B cell (primary cell): Measurements from ENCODE around the gene MFF. TPM values are rescaled to one million over a fixed set of nuclear protein-coding genes. Genes with fewer than 3 reads are reported as not detected.
"Not testable (repeated sequence)": the region's sequence is repeated elsewhere in the genome, so short reads cannot be mapped to it uniquely, and the experiment has no call there.

Experiments
- ATAC-seq: fragments of 200-7000 bp; cut with Tn5 transposase; one replicate; pipeline ENCODE4 v1.10.0; 2021; ENCODE audit warnings: low read depth, mild to moderate bottlenecking, moderate number of reproducible peaks, moderate library complexity
- CTCF ChIA-PET: fragments of 350-600 bp; sonication (Branson Sonifier 250); formaldehyde crosslinking; loops from one replicate; lab custom pipeline; 2021; ENCODE audit warnings: antibody characterized with exemption, inconsistent platforms; lab: Charles Lee
- POLR2A ChIA-PET: fragments of 350-600 bp; sonication (Branson Sonifier 250); formaldehyde crosslinking; loops from one replicate; lab custom pipeline; 2021; ENCODE audit warnings: antibody characterized with exemption; lab: Charles Lee
- DNase-seq: peaks from one replicate; pipeline ENCODE4 v3.0.0; 2013
- H2AFZ ChIP-seq: 2 replicates; pipeline ENCODE4 v1.6.1; 2012; ENCODE audit warnings: mild to moderate bottlenecking, low read depth, low read length; ENCODE audit not compliant: insufficient read depth, poor library complexity, severe bottlenecking
- H3K27ac ChIP-seq, 2 donors: 1 replicate in 1 of 2; 2 replicates in 1 of 2; pipeline ENCODE4 v1.5.1; 2012 to 2013; ENCODE audit warnings: low read length in 2 of 2, mild to moderate bottlenecking in 2 of 2, moderate library complexity in 1 of 2
- H3K27me3 ChIP-seq, 4 experiments: fragments of 200-600 bp in 1 of 4; sonication (generic) in 1 of 4; replicated peaks in 1 of 4; 1 replicate in 2 of 4; 2 replicates in 2 of 4; pipeline versions ENCODE4 v1.6.1 to v1.7.0; 2013 to 2016; ENCODE audit warnings: low read length in 3 of 4, mild to moderate bottlenecking in 2 of 4, mixed read lengths in 1 of 4, moderate library complexity in 1 of 4; ENCODE audit not compliant: insufficient read depth in 4 of 4, control insufficient read depth in 3 of 4; ENCODE audit errors: control extremely low read depth in 1 of 4
- H3K36me3 ChIP-seq, 2 experiments: replicated peaks in 1 of 2; 1 replicate in 1 of 2; 2 replicates in 1 of 2; pipeline versions ENCODE4 v1.6.1 to v1.7.1; 2013; ENCODE audit warnings: low read length in 1 of 2; ENCODE audit not compliant: insufficient read depth in 2 of 2, control insufficient read depth in 1 of 2; ENCODE audit errors: control extremely low read depth in 1 of 2, extremely low read depth in 1 of 2
- H3K4me1 ChIP-seq, 2 donors: fragments of 200-600 bp in 1 of 2; sonication (generic) in 1 of 2; 1 replicate in 1 of 2; 2 replicates in 1 of 2; pipeline versions ENCODE4 v1.5.1 to v1.6.1; 2013 to 2017; ENCODE audit warnings: low read length in 2 of 2; ENCODE audit not compliant: control insufficient read depth in 2 of 2, insufficient read depth in 2 of 2
- H3K4me2 ChIP-seq: replicated peaks from 2 replicates; pipeline ENCODE3; 2012; ENCODE audit warnings: mild to moderate bottlenecking, low read depth, low read length; ENCODE audit not compliant: poor library complexity, severe bottlenecking
- H3K4me3 ChIP-seq, 5 experiments: fragments of 200-600 bp in 1 of 5; sonication (generic) in 1 of 5; 1 replicate in 3 of 5; 2 replicates in 2 of 5; pipeline versions ENCODE4 v1.5.1 to v1.7.0; 2011 to 2016; ENCODE audit warnings: low read length in 4 of 5, mild to moderate bottlenecking in 4 of 5, low read depth in 2 of 5, control low read depth in 1 of 5, moderate library complexity in 1 of 5; ENCODE audit not compliant: insufficient read depth in 1 of 5; ENCODE audit errors: control extremely low read depth in 1 of 5, extremely low read depth in 1 of 5
- H3K79me2 ChIP-seq: fragments of 200-600 bp; sonication (generic); one replicate; pipeline ENCODE4 v1.6.0; 2016; ENCODE audit warnings: low read length; ENCODE audit not compliant: control insufficient read depth, insufficient read depth
- H3K9ac ChIP-seq: fragments of 200-600 bp; sonication (generic); 2 replicates; pipeline ENCODE4 v1.6.1; 2017; ENCODE audit warnings: mild to moderate bottlenecking, low read length, moderate library complexity
- H3K9me3 ChIP-seq, 3 donors: one replicate each; pipeline versions ENCODE4 v1.6.1 to v1.7.1; 2013; ENCODE audit warnings: low read length in 2 of 3; ENCODE audit not compliant: control insufficient read depth in 2 of 3, insufficient read depth in 1 of 3; ENCODE audit errors: control extremely low read depth in 1 of 3
- H4K20me1 ChIP-seq: 2 replicates; pipeline ENCODE4 v1.6.0; 2012; ENCODE audit warnings: mild to moderate bottlenecking, low read length; ENCODE audit not compliant: insufficient read depth, control insufficient read depth, poor library complexity, severe bottlenecking
- H3K27ac Mint-ChIP-seq: one replicate; pipeline ENCODE4 v1.8.0; 2021; ENCODE audit warnings: mixed read lengths
- H3K27me3 Mint-ChIP-seq: one replicate; pipeline ENCODE4 v1.8.0; 2021; ENCODE audit warnings: mixed read lengths
- H3K4me1 Mint-ChIP-seq: one replicate; pipeline ENCODE4 v1.8.0; 2021; ENCODE audit warnings: mixed read lengths
- H3K4me3 Mint-ChIP-seq: one replicate; pipeline ENCODE4 v1.8.0; 2021; ENCODE audit warnings: mixed read lengths
- H3K9me3 Mint-ChIP-seq: one replicate; pipeline ENCODE4 v1.8.0; 2022; ENCODE audit warnings: mixed read lengths; ENCODE audit not compliant: insufficient read depth
- EZH2 ChIP-seq: IDR thresholded peaks from 2 replicates; pipeline ENCODE4 v1.6.1; 2012; ENCODE audit warnings: borderline replicate concordance, low read depth, mild to moderate bottlenecking, moderate library complexity, low read length; ENCODE audit not compliant: insufficient read depth, poor library complexity, severe bottlenecking
- WGBS: methylation state at CpG from one replicate; pipeline ENCODE4 v1.1.5; 2013; ENCODE audit warnings: missing lambda C conversion rate; ENCODE audit not compliant: insufficient coverage; 5-methylcytosine and 5-hydroxymethylcytosine counted together
- intact Hi-C: fragments of 100-400 bp; cut with micrococcal nuclease; formaldehyde crosslinking; loops from one replicate; pipeline ENCODE4 v1.10.0; 2022
- polyA plus RNA-seq: library from polyadenylated mRNA; depleted of rRNA; stranded (reverse); fragments of >200 nt; gene quantifications from 2 replicates; pipeline ENCODE4 v1.2.3, GENCODE V29; 2012
- total RNA-seq, 2 donors: library from RNA; stranded (reverse); fragments of 120-200 nt in 1 of 2; gene quantifications; 1 replicate in 1 of 2; 2 replicates in 1 of 2; pipeline versions ENCODE4 v1.2.3 to v1.2.4, GENCODE V29; 2013 to 2022
- TF ChIP-seq, protein P1 (sequence below): fragments of 200-600 bp; IDR thresholded peaks from one replicate; pipeline ENCODE4 v1.8.0; 2022; ENCODE audit warnings: antibody characterized with exemption, mild to moderate bottlenecking

The MFF gene
- total and polyA plus RNA-seq, 2 donors (not counting 1 experiment from before 2014, with no cell fraction given) = 55.0 to 70.4 TPM

DNA sequence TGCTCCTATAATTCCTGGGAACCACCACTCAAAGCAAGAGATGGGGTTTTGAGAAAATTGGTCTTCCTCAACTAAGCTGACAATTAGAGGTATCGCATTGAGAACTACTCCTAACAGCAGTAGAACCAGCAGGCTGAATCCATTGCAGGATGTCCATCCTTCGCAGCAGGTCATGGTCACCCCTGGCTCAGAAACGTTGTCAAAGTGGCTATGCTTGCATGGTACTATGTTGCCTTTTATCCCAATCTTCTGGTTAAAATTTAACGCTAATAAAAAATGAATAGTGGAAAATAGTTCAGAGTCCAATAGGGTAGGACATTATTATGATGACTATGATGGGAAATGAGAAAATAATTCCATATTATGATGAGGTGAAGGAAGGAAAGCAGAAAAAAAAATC, 54.0 kb downstream of the MFF start, which contains the start of gene TM4SF20:
Gene TM4SF20, minus strand, starts transcription at position 212 of the 400 bp plus-strand sequence. Its CDS starts 38 bp downstream, at position 174.
- Mint-ChIP-seq H3K4me1 (peaks cover 4% of the 10 kb centered on the region), H3K27me3 (peaks cover 3% of the 10 kb centered on the region), H3K9me3 (no peaks in the 10 kb centered on the region), H3K4me3 (no peak within 1 kb of the TSS), H3K27ac (no peak within 1 kb of the TSS)
- no peak within 1 kb of the TSS for H3K4me2 ChIP-seq
- no peak within 1 kb of the TSS for H3K4me3 ChIP-seq
- H3K27ac ChIP-seq = no peak within 1 kb of the TSS
- no peak within 1 kb of the TSS for H3K9ac ChIP-seq
- POLR2A ChIA-PET = no interaction called here
- no peak for TF ChIP-seq EZH2
- TF ChIP-seq, protein P1, sequence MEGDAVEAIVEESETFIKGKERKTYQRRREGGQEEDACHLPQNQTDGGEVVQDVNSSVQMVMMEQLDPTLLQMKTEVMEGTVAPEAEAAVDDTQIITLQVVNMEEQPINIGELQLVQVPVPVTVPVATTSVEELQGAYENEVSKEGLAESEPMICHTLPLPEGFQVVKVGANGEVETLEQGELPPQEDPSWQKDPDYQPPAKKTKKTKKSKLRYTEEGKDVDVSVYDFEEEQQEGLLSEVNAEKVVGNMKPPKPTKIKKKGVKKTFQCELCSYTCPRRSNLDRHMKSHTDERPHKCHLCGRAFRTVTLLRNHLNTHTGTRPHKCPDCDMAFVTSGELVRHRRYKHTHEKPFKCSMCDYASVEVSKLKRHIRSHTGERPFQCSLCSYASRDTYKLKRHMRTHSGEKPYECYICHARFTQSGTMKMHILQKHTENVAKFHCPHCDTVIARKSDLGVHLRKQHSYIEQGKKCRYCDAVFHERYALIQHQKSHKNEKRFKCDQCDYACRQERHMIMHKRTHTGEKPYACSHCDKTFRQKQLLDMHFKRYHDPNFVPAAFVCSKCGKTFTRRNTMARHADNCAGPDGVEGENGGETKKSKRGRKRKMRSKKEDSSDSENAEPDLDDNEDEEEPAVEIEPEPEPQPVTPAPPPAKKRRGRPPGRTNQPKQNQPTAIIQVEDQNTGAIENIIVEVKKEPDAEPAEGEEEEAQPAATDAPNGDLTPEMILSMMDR = no peak
- no peaks in the 10 kb centered on the region for H3K36me3 ChIP-seq
- no peaks in the 10 kb centered on the region for H3K27me3 ChIP-seq
- H3K79me2 ChIP-seq = no peaks in the 10 kb centered on the region
- ATAC-seq (no peak), DNase-seq (no peak)
- 100% methylated on average over 2 of the region's 4 CpGs for WGBS
- CTCF ChIA-PET = no interaction called here
- H3K4me1 ChIP-seq = no peaks in the 10 kb centered on the region
- H4K20me1 ChIP-seq = no peaks in the 10 kb centered on the region
- peaks cover 0 to 3% (median 2%) of the 10 kb centered on the region in 3 donors for H3K9me3 ChIP-seq
- intact Hi-C loops = no loop called here
- H2AFZ ChIP-seq = no peak within 1 kb of the TSS

DNA sequence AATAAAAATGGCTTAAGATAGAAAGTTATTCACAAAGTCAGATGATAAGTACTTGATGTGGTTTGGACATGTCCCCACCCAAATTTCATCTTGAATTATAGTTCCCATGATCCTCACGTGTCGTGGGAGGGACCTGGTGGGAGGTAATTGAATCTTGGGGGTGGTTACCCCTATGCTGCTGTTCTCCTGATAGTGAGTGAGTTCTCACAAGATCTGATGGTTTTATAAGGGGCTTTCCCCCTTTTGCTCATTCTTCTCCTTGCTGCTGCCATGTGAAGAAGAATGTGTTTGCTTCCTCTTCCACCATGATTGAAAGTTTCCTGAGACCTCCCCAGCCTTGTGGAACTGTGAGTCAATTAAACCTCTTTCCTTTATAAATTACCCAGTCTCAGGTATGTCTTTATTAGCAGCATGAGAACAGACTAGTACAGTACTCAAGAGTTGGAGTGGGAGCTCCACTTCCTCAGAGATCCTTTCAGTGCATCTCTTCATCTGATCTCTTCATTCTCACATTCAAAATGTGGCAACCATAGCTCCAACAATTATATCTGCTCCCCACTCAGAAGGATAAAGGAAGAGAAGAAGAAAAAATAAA, 57.3 kb downstream of the MFF start:
- H3K9ac ChIP-seq, DNase-seq, H2AFZ ChIP-seq, ATAC-seq, H3K9me3 ChIP-seq, H3K27me3 Mint-ChIP-seq, H3K4me2 ChIP-seq, H3K36me3 ChIP-seq, POLR2A ChIA-PET, CTCF ChIA-PET, H3K27me3 ChIP-seq, H3K27ac ChIP-seq, H4K20me1 ChIP-seq, H3K9me3 Mint-ChIP-seq, H3K4me3 Mint-ChIP-seq, H3K79me2 ChIP-seq, H3K4me3 ChIP-seq: not testable (repeated sequence)
- intact Hi-C loops = loop anchor here (10.0 kb wide), 1 partner anchor 58 kb away; the partner anchor contains the start of gene MFF
- Mint-ChIP-seq H3K27ac (peak overlapping the region; percentile 29), H3K4me1 (peaks cover 25% of the 10 kb centered on the region)
- no CpG with 5 or more reads among the region's 2 CpGs for WGBS
- peaks cover 18 to 25% of the 10 kb centered on the region in 2 donors for H3K4me1 ChIP-seq
